HG02884 (cell line): ENCODE data around the gene LEMD2.

Experiments
- ATAC-seq: cut with Tn5 transposase; IDR thresholded peaks from one replicate; pipeline ENCODE4 v1.9.1; 2021; ENCODE audit warnings: mild to moderate bottlenecking, moderate library complexity; ENCODE audit not compliant: unreplicated experiment

LEMD2 gene

DNA sequence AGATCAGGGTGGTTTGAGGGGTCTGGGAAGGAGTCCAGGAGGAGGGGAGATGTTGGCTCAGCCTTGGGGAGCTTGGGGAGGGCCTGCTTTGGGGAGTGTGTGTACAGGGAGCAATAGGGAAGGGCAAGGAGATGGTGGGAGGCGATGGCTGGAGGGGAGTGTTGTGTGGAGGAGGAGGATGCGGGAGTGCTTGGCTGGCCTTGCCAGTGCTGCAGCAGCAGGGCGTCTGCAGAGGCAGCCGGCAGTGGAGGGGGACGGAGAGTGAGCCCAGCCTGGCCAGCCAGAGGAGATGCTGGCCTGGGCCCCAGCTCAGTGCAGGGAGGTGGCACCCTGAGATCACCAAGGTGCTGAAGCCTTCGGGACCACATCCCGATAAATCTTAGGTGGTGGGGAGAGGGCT is 46.1 kb downstream of the LEMD2 start:
- no peak for ATAC-seq

DNA sequence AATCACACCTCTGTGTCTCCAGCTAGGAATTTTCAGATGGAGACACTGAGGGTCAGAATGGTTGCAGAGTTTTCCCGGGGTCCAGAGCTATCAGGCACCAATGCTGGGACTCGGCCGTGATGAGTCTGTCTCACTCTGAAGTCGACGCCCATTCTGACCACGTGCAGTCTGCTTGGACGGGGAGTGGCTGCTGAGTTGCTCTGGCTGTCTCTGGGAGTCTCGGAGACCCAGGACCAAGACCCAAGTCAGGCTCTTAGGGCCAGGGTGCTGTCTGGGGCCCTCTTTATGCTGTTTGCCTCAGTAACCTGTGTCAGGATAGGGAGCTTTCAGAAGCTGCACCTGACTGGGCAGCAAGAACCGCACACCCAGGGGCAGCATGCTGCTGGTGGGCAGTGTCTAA is 46.8 kb downstream of the LEMD2 start:
- ATAC-seq: no peak

DNA sequence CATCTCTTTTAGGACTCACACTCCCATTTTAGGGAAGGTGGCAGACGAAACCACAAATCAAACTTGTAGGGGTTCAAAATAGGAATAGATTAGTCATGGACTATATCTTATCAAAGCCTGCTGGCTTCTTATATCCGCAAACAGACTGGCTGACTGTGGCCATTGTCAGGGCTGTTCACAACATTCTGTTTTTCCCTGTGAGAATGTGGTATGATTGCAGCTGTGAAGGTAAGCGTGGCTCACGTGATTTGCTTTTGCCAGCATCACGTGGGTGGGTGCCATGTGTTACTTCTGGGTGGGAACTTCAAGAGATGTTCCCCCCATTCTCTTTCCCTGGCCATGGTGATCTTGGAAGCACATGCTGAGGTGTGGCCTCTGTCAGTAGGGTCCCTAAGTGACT is 48.1 kb downstream of the LEMD2 start:
- ATAC-seq: no peak

DNA sequence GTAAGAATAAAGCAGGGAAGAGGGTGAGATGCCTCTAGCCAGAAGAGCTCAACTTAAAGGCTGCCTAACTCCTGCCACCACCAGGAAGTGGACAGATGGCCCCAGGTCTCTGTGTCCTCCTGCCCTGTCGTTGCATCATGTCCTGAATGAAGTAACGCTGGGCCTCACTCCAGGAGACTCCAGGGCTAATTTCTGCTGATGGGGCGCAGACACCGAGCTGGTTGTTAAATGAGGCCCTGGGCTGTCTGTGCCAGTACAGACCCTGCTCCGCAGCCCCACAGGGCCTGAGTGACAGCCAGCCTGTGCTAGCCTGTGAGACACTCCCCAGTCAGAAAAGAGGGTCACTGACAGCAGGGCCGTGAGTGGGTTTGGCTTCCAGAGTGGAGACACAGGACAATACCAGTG is 48.7 kb downstream of the LEMD2 start:
- ATAC-seq: no peak

DNA sequence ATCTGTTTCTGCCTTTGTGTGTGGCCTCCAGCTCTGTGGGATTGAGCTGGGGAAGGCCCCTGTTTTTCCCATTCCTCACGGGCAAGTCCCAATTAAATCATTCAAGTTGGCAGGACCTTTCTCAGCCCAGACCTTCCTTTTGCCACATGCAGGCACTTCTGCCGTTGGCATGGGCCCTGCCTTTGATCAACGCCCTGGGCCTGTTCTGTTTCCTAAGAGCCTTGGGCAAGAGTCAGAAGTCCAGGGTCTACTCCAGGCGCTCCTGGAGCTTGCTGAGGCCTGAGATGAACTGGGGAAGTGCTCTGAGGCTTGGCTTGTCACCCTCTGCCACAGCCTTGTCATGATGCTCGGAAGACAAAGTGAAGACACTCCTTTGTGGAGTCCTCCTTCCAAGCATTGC is 49.4 kb downstream of the LEMD2 start:
- ATAC-seq: no peak

DNA sequence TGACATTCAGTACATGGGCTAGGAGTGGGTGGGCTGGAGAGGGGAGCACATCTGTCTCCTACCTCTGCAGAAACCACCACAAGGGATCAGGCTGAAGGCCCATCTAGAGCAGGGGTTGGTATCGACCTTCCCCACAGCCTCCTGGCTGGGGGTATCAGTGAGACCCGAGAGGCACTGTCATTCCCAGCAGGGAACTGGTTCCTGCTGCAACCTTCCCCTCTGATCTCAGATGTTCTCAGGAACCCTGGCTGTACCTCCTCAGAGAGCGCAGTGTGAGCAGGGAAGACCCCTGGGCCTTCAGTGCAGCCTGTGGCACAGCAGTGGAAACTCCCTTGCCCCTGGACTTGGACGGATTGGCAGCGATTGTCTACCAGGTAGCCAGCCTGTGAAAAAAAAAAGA is 50.1 kb downstream of the LEMD2 start:
- ATAC-seq: no peak

DNA sequence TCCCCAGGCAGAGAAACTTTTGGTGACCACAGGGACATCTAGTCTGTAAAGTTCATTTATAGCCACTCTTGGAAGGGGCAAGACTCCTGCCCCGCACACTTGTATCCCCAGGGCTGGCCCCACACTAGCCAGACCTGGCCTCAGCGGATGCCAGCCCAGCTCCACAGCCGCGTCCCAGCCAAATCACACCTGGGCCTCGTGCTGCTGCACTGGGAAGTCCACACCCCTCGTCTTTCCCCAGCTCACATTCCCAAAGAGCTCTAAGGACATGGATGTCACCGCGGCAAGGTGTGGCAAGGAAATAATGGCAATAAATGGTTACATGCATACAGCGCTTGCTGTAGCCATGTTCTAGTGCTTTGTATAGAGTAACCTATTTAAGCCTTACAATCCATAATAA is 50.8 kb downstream of the LEMD2 start:
- no peak for ATAC-seq

DNA sequence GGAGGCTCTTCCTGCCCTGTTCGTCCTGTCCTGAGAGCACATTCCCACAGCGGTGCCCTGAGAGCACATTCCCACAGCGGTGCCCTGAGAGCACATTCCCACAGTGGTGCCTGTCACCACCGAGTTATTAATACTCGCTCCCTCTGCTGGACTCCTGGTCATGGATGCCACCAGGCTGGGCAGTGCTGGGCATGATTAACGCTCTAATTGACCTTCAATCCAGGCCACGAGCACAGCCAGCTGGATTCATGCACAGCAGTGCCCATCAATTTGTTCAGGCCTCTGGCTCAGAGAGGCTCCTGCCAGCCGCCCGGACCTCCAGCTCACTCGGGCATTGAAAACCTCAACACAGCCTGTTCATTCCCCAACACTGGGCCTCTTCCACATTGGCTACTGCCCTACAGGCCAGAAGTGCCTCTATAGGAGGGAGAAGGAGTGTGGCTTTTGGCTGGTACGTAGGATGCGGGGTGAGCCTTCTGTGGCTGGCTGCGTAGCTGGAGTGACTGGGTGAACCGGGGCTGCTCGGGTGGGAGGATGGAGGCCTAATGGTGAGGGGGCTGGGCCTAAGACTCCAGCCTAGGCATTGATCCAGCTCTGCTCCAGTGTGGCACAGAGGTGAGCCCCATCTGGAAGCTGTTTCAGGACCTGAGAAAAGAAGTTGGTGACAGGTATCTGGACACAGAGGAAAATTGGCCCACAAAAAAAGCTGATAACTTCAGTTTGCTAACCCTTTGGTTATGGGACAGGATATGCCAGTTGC is 51.5 kb downstream of the LEMD2 start:
- ATAC-seq: no peak

DNA sequence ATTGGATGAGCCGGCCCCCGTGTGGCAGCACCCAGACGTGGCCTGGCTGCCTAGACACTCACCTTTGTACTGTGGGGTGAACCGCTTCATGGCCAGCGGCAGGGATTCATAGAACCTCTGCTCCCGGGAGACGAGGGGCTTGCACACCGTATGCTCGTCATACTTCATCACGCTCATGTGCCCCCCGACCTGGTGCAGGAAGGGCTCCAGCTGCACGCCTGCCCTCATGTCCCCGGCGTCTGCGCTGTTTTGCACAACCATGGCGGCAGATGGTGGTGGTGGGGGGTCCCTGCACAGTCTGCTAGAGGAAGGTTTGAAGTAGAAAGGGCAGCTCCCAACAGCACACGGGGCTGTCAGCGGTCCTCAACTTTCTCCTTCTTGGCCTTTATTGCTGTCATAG is 53.7 kb downstream of the LEMD2 start:
- no peak for ATAC-seq

DNA sequence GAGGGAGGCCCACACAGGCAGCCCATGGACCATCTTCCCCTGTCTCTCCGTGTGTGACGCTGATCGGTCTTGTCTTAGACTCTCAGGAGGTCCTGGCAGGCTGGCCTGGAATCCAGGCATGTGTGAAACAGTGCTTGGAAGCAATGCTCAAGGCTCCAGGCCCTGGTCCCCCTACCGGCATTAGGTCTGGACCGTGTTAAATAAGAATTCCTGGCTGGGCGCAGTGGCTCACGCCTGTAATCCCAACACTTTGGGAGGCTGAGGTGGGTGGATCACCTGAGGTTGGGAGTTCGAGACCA is 55.3 kb downstream of the LEMD2 start:
- ATAC-seq: no peak

DNA sequence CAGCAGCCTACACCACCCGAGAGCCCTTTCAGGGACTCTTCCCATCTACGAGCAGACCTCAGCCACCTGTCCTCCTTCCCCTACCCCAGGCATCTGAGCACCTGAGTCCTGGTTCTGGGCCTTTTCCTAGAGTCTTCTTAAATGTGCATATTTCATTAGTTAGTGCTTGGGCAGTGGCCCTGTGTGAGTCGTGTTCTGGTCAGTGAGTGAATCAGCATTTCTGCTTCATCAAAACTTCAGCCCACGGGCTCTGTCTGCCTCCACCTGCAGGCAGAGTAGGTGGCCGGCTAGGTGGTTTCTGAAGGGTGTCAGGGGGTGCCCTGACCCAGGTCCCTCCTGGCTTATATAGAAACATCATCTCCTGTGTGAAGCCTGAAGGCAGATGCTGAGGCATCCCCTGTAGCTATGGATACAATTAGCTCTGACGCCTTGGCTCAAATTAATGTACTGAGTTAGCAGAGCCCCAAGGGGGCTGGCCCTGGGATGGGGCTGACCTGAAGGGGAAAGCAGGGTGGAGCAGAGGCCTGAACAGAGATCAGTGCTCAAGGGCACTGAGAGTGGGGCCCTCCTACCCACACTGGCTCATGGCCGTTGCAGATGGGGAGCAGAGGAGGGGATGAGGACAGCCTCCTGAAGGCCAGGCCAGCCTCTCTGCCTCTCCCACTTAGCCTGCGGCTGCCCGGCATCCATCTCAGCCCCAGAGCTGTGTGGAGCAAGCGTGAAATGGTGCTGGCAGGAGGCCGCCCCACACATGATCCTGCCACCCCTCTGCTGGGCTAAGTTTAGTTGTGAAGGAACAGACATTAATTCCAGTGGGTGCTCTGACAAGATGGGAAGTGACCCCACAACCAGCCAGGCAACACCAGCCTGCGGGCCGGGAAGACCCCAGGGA is 55.9 kb downstream of the LEMD2 start:
- no peak for ATAC-seq

DNA sequence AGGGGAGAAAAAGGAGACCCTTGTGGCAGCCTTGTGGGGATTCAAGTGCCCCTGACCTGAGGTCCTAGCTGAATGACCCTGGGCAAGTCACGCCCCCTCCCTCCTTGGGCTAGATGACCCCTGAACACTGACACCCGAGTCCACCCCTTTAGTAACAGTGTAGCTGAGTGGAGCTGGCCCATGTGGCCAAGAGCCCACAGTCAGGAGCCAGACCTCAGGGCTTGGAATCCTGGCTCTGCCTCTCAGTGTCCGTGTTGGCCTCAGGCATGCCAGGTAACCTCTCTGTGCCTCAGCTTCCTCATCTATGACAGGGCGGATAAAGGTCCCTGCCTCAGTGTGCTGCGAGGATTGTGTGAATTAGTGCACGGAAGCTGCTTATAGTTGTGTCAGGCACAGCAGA is 56.5 kb downstream of the LEMD2 start:
- ATAC-seq: no peak

DNA sequence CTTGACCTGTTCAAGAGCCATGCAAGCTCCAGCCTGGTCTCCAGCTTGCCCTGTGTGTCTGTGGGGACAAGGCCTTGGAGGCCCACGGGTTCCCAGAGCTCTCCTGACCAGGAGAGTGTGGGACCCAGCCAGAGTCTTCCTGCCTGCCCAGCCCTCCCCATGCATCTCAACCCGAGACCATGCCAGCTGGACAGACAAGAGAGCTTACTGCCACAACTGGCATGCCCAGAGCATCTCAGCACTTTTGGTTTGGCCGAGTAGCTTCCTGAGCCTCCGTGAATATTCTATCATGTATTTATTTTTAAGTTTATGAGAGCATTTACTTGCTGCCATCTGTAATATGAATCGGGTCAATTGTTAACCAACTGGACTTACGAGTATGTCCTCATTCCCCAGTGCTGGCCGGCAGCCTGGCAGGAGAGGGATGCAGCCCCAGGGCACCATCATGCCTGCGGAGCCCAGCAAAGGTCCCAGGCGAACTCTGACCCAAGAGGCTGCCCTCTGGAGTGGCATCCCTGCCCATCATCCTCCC is 57.1 kb downstream of the LEMD2 start:
- ATAC-seq: no peak

DNA sequence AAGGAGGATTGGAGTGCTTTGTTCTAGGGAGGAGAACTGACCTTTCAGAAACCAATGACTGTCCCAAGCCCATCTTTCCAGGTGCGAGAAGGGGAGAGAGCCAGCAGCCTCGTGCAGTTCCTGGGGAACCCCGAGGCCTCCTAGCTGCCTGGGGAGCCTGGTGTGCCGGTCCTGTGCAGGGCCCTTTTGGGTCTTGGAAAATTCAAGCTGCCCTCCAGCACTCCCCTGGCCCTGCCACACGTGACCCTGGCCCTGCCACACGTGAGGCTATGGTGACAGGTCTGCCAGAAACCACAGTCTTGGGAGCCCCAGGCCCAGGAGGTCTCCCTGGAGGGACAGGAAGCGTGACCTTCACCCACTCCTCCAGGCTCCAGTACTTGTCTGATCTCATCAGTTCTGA is 57.9 kb downstream of the LEMD2 start:
- no peak for ATAC-seq

DNA sequence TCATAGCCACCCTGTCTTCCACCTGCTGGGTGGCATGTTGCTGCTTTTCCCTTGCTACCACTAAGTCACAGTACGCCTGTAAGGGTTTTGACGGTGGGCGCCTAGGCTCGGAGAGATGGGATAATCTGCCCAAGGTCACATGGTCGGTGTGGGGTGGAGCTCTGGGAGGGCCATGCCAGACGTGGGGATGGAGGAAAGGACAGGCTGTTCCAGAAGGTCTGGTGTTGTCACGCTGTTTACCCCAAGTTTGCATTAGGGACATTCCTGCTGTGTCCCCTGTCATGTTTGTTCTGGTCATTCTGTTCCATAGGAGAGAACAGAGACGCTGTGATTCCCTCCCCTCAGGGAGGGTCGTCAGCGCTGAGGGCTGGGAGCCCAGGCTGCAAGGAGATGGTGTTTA is 58.3 kb downstream of the LEMD2 start:
- no peak for ATAC-seq

DNA sequence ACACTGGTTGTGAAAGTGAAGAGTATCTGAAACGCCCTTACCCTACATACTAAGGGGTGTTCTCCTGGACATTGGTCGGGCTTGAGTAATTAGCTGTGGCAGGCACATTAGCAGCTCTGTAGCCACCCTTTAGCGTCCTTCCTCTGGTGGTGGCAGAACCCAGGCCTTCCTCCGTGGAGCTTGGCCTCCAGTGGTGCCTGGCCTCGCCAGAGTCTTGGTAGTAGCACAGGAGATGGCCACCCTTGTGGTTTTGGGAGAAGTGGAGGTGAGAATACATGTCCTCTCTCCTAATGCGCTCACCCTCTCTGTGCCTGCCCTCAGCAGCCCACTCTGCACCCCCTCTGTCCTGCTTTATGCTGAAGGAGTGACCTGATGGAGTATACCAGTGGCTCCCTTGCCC is 59.9 kb downstream of the LEMD2 start:
- no peak for ATAC-seq

DNA sequence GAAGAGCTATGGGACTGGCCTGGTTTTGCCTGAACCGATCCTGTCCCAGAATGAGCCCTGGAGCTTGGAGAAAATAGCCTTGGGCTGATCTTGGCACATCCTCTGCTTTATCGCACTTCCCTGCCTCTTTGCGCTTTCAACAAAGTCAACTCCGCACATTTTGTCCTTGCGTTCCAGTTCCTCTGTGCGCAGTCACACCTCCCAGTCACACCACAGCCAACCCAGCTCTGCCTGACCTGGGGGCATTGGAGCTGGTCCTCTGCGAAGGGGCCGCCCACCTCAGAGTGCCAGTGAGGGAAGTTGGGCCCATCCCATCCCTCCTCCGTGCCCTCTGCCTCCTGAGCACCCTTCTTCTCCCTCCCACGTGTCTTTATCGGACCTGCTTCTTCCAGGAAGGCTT is 60.5 kb downstream of the LEMD2 start:
- ATAC-seq: no peak

DNA sequence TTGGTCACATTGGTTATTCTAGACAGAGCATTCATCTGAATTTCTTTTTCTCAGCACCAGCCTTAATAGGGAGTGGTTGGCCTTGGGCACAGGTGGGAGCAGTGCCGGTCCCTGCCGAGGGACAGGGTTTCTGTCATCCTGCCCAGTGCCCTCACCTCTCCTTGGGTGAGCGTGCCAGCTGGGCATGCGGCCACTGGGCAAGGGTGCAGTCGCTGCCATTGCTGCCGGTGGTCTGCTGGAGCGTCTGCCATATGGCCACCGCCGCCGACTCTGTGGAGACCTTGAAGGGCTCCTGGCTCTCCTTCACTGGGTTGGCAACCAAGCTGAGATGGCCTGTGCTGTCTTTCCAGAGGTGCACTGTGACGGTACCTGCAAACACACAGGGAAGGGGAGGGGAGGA is 61.0 kb downstream of the LEMD2 start:
- ATAC-seq: no peak

DNA sequence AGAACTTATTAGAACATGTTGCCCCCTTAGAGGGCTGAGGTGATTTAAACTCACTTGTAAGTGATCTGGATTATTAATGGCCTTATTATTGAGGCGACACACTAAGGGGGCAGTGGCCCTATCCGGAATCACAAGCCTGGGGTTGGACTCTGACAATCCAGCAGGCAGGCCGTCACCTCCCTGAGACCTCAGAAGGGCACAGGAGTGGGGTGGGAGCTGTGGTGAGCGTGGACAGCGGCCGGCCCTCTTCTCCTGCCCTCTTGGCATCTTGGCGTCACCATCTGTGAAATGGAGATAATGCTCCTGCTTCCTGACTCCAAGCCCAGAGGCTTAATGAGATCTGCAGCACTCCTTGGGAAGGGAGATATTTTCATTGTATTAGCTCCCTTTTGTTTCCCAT is 61.8 kb downstream of the LEMD2 start:
- no peak for ATAC-seq

DNA sequence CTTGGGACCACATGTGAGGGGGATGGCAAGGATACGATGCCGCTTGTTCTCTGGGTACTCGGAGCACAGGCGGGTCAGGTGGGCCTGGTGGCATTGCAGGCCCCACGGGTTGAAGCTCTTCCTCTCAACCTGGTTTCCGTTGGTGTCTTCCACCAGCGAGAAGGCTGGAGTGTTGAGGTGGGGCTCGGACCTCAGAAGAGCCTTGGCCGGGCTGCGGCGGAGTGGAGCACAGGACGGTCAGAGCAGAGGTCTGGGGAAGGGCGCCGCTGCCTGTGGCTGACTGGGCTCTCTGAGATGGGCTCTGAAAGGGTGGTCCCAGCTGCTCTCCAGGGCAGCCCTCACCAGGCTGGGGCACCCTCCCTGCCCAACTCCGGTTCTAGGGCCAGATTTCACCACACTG is 62.2 kb downstream of the LEMD2 start:
- ATAC-seq: no peak

DNA sequence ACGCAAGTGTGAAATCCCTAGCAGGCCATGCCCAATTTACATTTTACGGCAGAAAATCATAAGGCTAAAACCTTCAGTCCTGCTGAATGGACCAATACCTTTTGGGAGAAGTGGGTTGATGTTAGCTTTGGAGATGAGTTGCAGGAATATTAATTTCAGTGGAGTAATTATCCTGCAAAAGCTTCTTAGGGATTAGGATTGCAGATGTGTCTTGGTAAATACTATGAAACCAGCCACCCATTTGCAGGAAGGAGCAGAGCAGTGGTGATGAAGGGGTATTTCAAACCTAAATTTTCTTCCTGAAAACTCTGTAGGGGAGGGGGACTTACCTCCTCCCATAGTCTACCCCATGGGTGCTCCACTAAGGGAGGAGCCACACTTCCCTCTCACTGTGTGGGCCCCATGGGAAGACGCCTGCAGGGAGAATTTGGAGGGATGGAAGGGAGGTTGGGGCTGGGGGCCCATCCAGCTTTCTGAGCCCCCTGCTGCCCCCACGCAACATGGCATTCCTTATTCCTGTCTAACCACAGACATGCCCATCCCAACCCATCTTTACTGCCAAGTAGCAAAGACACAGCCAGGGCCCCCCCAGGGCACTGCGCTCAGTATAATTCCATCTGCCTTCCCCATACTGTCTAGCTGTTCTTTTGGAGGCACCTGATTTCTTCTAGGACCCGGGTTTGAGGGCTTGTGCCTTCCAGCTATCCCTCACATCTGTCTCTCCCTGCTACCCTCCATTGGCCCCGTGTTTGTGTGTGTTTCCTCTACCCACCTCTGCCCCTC is 62.8 kb downstream of the LEMD2 start:
- ATAC-seq: no peak

DNA sequence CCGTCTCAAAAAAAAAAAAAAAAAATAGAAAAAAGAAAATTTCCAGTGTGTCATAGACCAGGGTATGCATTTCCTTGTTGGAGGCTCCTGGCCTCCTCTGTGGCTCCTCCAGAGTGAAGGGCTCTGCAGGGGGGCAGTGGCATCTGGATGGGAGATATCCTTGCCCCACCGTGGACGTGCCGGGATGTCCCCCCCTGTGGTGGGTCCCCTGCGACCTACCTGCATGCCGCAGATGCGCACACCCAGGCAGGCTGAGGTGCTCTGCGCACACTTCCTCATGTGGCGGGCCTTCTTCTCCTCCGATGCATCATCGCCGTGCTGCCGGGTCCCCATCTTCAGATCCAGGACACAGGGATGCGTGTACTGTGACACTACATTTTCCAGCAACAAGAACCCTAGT is 63.7 kb downstream of the LEMD2 start:
- no peak for ATAC-seq
